Neural cell (in vitro differentiated cells): ENCODE results near the gene RNF138. TPM values are rescaled to one million over a fixed set of nuclear protein-coding genes. Genes with fewer than 3 reads are reported as not detected.

Experiments used
- H2AFZ ChIP-seq: fragments of 200-600, 300-800 bp; sonication (generic), shearing (Covaris generic); 2 replicates; pipeline ENCODE4 v1.6.0; 2014; ENCODE audit warnings: low read depth, mild to moderate bottlenecking, antibody characterized with exemption, low read length, moderate library complexity
- H3F3A ChIP-seq: fragments of 200-600 bp; shearing (Covaris generic); 2 replicates; pipeline ENCODE4 v1.6.1; 2016; ENCODE audit warnings: mild to moderate bottlenecking, moderate library complexity, mixed read lengths, antibody characterized with exemption, low read length; ENCODE audit not compliant: insufficient read depth, poor library complexity, severe bottlenecking
- H3K27ac ChIP-seq: fragments of 200-600, 300-800 bp; sonication (generic), shearing (Covaris generic); 2 replicates; pipeline ENCODE4 v1.5.1; 2014; ENCODE audit warnings: mild to moderate bottlenecking, low read length, moderate library complexity
- H3K27me3 ChIP-seq: fragments of 300-800, 200-600 bp; sonication (generic), shearing (Covaris generic); 2 replicates; pipeline ENCODE4 v1.6.0; 2014; ENCODE audit warnings: mild to moderate bottlenecking, low read depth, low read length, moderate library complexity; ENCODE audit not compliant: insufficient read depth
- H3K36me3 ChIP-seq: fragments of 300-800, 200-600 bp; sonication (generic), shearing (Covaris generic); 2 replicates; pipeline ENCODE4 v1.5.1; 2014; ENCODE audit warnings: mild to moderate bottlenecking, antibody characterized with exemption, low read length, moderate library complexity; ENCODE audit not compliant: insufficient read depth
- H3K4me2 ChIP-seq: fragments of 300-800, 200-600 bp; sonication (generic), shearing (Covaris generic); 2 replicates; pipeline ENCODE4 v1.6.0; 2014; ENCODE audit warnings: mild to moderate bottlenecking, low read length
- H3K4me3 ChIP-seq: fragments of 300-800, 200-600 bp; sonication (generic), shearing (Covaris generic); 2 replicates; pipeline ENCODE4 v1.5.1; 2014; ENCODE audit warnings: mild to moderate bottlenecking, low read length, moderate library complexity
- H3K79me2 ChIP-seq: fragments of 200-600 bp; shearing (Covaris generic); replicated peaks from 2 replicates; pipeline ENCODE4 v1.6.0; 2014; ENCODE audit warnings: mild to moderate bottlenecking, low read length, moderate library complexity; ENCODE audit not compliant: insufficient read depth
- H3K9ac ChIP-seq: fragments of 300-800, 200-600 bp; sonication (generic), shearing (Covaris generic); 2 replicates; pipeline ENCODE4 v1.6.1; 2016; ENCODE audit warnings: mild to moderate bottlenecking, low read length, mixed read lengths
- H3K9me2 ChIP-seq: fragments of 200-600 bp; shearing (Covaris generic); 2 replicates; pipeline ENCODE4 v1.6.1; 2016; ENCODE audit warnings: mild to moderate bottlenecking, low read length, mixed read lengths; ENCODE audit not compliant: insufficient read depth
- H3K9me3 ChIP-seq: fragments of 200-600, 300-800 bp; sonication (generic), shearing (Covaris generic); 2 replicates; pipeline ENCODE4 v1.6.1; 2016; ENCODE audit warnings: mild to moderate bottlenecking, mixed run types, low read length, moderate library complexity, mixed read lengths
- H4K20me1 ChIP-seq: fragments of 200-600 bp; shearing (Covaris generic); 2 replicates; pipeline ENCODE4 v1.6.1; 2016; ENCODE audit warnings: mild to moderate bottlenecking, mixed run types; ENCODE audit not compliant: insufficient read depth
- EP300 ChIP-seq: fragments of 450-650 bp; conservative IDR thresholded peaks from 2 replicates; pipeline ENCODE4 v1.6.1; 2014; ENCODE audit warnings: antibody characterized with exemption, mild to moderate bottlenecking, moderate library complexity; ENCODE audit not compliant: poor library complexity, severe bottlenecking
- EZH2 ChIP-seq: fragments of 200-600, 300-800 bp; shearing (Covaris generic), sonication (generic); IDR thresholded peaks from 2 replicates; pipeline ENCODE4 v1.6.1; 2014; ENCODE audit warnings: antibody characterized with exemption, low read length, borderline replicate concordance, mild to moderate bottlenecking; ENCODE audit not compliant: insufficient read depth, poor library complexity, severe bottlenecking
- MXI1 ChIP-seq: fragments of 450-650 bp; conservative IDR thresholded peaks from 2 replicates; pipeline ENCODE4 v1.6.1; 2014; ENCODE audit warnings: antibody characterized with exemption, mild to moderate bottlenecking; ENCODE audit not compliant: poor library complexity, severe bottlenecking
- POLR2AphosphoS5 ChIP-seq: IDR thresholded peaks from 2 replicates; pipeline ENCODE4 v1.6.1; 2012
- RAD21 ChIP-seq: fragments of 450-650 bp; conservative IDR thresholded peaks from 2 replicates; pipeline ENCODE4 v1.6.1; 2014; ENCODE audit warnings: antibody characterized with exemption, mild to moderate bottlenecking, moderate library complexity
- REST ChIP-seq: IDR thresholded peaks from 2 replicates; pipeline ENCODE4 v1.6.1; 2012; ENCODE audit warnings: borderline replicate concordance
- SMC3 ChIP-seq: fragments of 450-650 bp; conservative IDR thresholded peaks from 2 replicates; pipeline ENCODE4 v1.6.1; 2014; ENCODE audit warnings: antibody characterized with exemption, mild to moderate bottlenecking, moderate library complexity; ENCODE audit not compliant: poor library complexity
- TAF1 ChIP-seq: IDR thresholded peaks from 2 replicates; pipeline ENCODE4 v1.6.1; 2012; ENCODE audit warnings: low read depth
- polyA plus RNA-seq: library from polyadenylated mRNA; depleted of rRNA; stranded (reverse); fragments of >200 nt; gene quantifications from 2 replicates; pipeline ENCODE4 v1.2.3, GENCODE V29; 2014
- TF ChIP-seq, protein P1 (sequence below): fragments of 450-650 bp; IDR thresholded peaks from 2 replicates; pipeline ENCODE4 v1.5.1; 2014; ENCODE audit warnings: antibody characterized with exemption, mild to moderate bottlenecking, moderate library complexity; ENCODE audit not compliant: poor library complexity, severe bottlenecking

RNF138 gene
- polyA plus RNA-seq, 1 donor from 2014 or later = 40.3 TPM

DNA sequence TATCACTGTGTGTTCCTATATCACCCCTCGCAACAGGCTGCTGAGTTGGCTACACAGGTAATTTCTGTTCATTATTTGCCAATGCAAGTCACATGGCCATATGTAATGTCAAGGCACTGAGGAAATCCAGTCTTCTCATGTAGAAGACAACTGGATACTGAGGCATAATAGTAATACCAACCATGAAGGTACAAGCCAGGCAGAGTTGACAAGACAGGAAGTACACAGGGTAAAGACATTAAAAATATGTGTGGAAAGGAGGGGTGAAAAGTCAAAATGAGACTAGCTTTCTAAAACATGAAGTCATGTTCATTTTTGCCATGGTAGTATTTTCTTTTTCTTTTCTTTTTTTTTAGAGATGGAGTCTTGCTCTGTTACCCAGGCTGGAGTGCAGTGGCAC is 17.5 kb upstream of the RNF138 start:
- H2AFZ ChIP-seq = no peak overlapping the region
- TF ChIP-seq EP300 (no peak), EZH2 (no peak), SMC3 (no peak), REST (no peak), RAD21 (no peak), MXI1 (no peak), TAF1 (no peak), POLR2AphosphoS5 (no peak)
- TF ChIP-seq, protein P1, sequence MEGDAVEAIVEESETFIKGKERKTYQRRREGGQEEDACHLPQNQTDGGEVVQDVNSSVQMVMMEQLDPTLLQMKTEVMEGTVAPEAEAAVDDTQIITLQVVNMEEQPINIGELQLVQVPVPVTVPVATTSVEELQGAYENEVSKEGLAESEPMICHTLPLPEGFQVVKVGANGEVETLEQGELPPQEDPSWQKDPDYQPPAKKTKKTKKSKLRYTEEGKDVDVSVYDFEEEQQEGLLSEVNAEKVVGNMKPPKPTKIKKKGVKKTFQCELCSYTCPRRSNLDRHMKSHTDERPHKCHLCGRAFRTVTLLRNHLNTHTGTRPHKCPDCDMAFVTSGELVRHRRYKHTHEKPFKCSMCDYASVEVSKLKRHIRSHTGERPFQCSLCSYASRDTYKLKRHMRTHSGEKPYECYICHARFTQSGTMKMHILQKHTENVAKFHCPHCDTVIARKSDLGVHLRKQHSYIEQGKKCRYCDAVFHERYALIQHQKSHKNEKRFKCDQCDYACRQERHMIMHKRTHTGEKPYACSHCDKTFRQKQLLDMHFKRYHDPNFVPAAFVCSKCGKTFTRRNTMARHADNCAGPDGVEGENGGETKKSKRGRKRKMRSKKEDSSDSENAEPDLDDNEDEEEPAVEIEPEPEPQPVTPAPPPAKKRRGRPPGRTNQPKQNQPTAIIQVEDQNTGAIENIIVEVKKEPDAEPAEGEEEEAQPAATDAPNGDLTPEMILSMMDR = no peak
- no peak overlapping the region for H3K27ac ChIP-seq
- no peak overlapping the region for H3K4me3 ChIP-seq
- no peak overlapping the region for H3K4me2 ChIP-seq
- no peaks in the 10 kb centered on the region for H3K9me2 ChIP-seq
- H3F3A ChIP-seq = no peaks in the 10 kb centered on the region
- H3K9ac ChIP-seq = no peak overlapping the region
- no peaks in the 10 kb centered on the region for H3K36me3 ChIP-seq
- no peaks in the 10 kb centered on the region for H3K27me3 ChIP-seq
- H3K79me2 ChIP-seq = no peaks in the 10 kb centered on the region
- no peaks in the 10 kb centered on the region for H3K9me3 ChIP-seq
- H4K20me1 ChIP-seq = no peaks in the 10 kb centered on the region

DNA sequence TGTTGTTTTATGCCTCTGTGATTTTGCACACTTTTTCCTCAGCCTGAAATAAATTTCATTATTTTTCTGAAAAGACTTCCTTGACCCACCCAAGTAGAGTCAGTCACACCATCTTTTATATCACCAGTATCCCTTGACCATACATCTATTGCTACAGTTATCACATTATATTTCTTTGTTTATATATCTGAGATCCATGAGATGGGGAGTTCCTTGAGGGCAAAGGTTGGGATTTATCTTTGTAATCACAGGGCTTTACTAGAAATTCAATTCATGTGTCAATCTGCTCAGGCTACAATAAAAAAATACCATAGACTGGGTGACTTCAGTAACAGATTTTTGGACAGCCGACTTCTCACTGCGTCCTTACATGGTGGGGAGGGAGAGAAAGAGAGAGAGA is 12.8 kb upstream of the RNF138 start:
- no peak overlapping the region for H3K27ac ChIP-seq
- H3K9ac ChIP-seq = no peak overlapping the region
- H3K79me2 ChIP-seq = no peaks in the 10 kb centered on the region
- no peaks in the 10 kb centered on the region for H3K9me2 ChIP-seq
- no peak overlapping the region for H3K4me2 ChIP-seq
- H4K20me1 ChIP-seq = no peaks in the 10 kb centered on the region
- H3K4me3 ChIP-seq = no peak overlapping the region
- H2AFZ ChIP-seq = no peak overlapping the region
- TF ChIP-seq, protein P1 = no peak
- TF ChIP-seq REST = no peak
- TF ChIP-seq EP300 = no peak
- no peak for TF ChIP-seq TAF1
- no peaks in the 10 kb centered on the region for H3K36me3 ChIP-seq
- no peaks in the 10 kb centered on the region for H3K9me3 ChIP-seq
- no peaks in the 10 kb centered on the region for H3K27me3 ChIP-seq
- no peaks in the 10 kb centered on the region for H3F3A ChIP-seq
